Gastrocnemius medialis (tissue), 4 donors: Measurements from ENCODE around the gene DBX1. TPM values are rescaled to one million over a fixed set of nuclear protein-coding genes. Genes with fewer than 3 reads are reported as not detected.

Experiments
- ATAC-seq, 2 donors: fragments of 150-250 bp; one replicate each; pipeline ENCODE4 v1.9.1; 2016
- DNase-seq, 2 donors: peaks; one replicate each; pipeline ENCODE4 v3.0.0-alpha.2; 2019
- H3K27ac ChIP-seq, 4 donors: fragments of 200-600 bp; sonication (generic); 1 replicate in 1 of 4; 2 replicates in 3 of 4; pipeline ENCODE4 v1.5.1; 2016 to 2018; ENCODE audit warnings: mild to moderate bottlenecking in 2 of 4, moderate library complexity in 1 of 4
- H3K27me3 ChIP-seq, 3 donors: fragments of 200-600 bp; sonication (generic) in 2 of 3; 1 replicate in 1 of 3; 2 replicates in 2 of 3; pipeline versions ENCODE4 v1.5.1 to v1.6.0; 2016 to 2019; ENCODE audit warnings: mild to moderate bottlenecking in 1 of 3, moderate library complexity in 1 of 3
- H3K36me3 ChIP-seq, 2 donors: fragments of 200-600 bp; sonication (generic) in 1 of 2; one replicate each; pipeline ENCODE4 v1.5.1; 2017 to 2018
- H3K4me1 ChIP-seq, 2 donors: fragments of 200-600 bp; sonication (generic) in 1 of 2; one replicate each; pipeline ENCODE4 v1.5.1; 2016 to 2017; ENCODE audit warnings: mild to moderate bottlenecking in 2 of 2
- H3K4me3 ChIP-seq, 4 donors: fragments of 200-600 bp; sonication (generic) in 3 of 4; 1 replicate in 1 of 4; 2 replicates in 3 of 4; pipeline ENCODE4 v1.5.1; 2016 to 2019; ENCODE audit warnings: mild to moderate bottlenecking in 2 of 4
- H3K9me3 ChIP-seq, 3 donors: fragments of 200-600 bp; sonication (generic) in 2 of 3; 1 replicate in 1 of 3; 2 replicates in 2 of 3; pipeline ENCODE4 v1.5.1; 2016 to 2019
- POLR2A ChIP-seq, 2 donors: fragments of 450-650 bp; IDR thresholded peaks; one replicate each; pipeline ENCODE4 v1.6.1; 2017; ENCODE audit warnings: antibody characterized with exemption in 2 of 2, mild to moderate bottlenecking in 2 of 2, moderate library complexity in 2 of 2
- in situ Hi-C, 4 donors: fragments of 200-750 bp; cut with MboI; loops; one replicate each; pipeline versions ENCODE4 v1.15.0 to v1.8.0; 2017; ENCODE audit warnings: low sequenced_read_pairs in 4 of 4
- intact Hi-C: fragments of 100-400 bp; cut with DNase I; formaldehyde crosslinking; loops from one replicate; pipeline ENCODE4 v1.15.1; 2023; ENCODE audit warnings: low total_unique reads
- total RNA-seq, 4 donors: library from RNA; depleted of rRNA; stranded (reverse); fragments of >200 nt; gene quantifications; one replicate each; pipeline versions ENCODE4 v1.1.0 to v1.2.3, GENCODE V29; 2016
- TF ChIP-seq, protein P1 (sequence below), 5 experiments: fragments of 450-650 bp in 3 of 5; fragments of 200-600 bp in 2 of 5; sonication (generic) in 2 of 5; IDR thresholded peaks in 4 of 5; conservative IDR thresholded peaks in 1 of 5; 1 replicate in 4 of 5; 2 replicates in 1 of 5; pipeline ENCODE4 v1.5.1; 2016 to 2019; ENCODE audit warnings: antibody characterized with exemption in 5 of 5, mild to moderate bottlenecking in 3 of 5, moderate library complexity in 3 of 5

DBX1 gene
- total RNA-seq, 4 donors from 2014 or later: not detected

DNA sequence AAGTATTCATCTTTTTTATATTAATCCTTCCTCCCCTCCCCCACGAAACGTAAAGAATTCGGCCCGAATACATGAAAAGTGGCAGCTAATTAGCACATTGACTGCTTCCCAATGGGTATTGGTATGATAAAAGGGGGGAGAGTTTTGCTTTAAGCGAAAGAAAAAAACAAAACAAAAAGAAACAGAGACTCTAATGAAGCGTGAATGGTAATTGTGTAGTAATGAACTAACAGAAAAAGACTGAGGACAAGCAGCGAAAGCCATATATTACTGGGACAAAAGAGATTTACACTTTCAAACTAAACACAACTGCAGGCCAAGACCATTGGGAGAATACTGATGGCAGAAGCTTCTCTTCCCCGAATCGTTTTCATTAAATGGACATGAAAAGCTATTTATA, 2.5 kb downstream of the DBX1 start:
- in situ Hi-C loops: no loop called here
- peaks cover 2 to 8% of the 10 kb centered on the region in 2 donors for H3K4me1 ChIP-seq
- no peak for ATAC-seq
- peaks cover 82 to 87% (median 86%) of the 10 kb centered on the region in 3 donors for H3K27me3 ChIP-seq
- intact Hi-C loops: no loop called here
- H3K27ac ChIP-seq: no peak overlapping the region
- no peaks in the 10 kb centered on the region for H3K9me3 ChIP-seq
- DNase-seq: no peak
- H3K36me3 ChIP-seq: no peaks in the 10 kb centered on the region
- TF ChIP-seq POLR2A (IDR thresholded peaks at IDR 0.05): no peak
- TF ChIP-seq, protein P1, sequence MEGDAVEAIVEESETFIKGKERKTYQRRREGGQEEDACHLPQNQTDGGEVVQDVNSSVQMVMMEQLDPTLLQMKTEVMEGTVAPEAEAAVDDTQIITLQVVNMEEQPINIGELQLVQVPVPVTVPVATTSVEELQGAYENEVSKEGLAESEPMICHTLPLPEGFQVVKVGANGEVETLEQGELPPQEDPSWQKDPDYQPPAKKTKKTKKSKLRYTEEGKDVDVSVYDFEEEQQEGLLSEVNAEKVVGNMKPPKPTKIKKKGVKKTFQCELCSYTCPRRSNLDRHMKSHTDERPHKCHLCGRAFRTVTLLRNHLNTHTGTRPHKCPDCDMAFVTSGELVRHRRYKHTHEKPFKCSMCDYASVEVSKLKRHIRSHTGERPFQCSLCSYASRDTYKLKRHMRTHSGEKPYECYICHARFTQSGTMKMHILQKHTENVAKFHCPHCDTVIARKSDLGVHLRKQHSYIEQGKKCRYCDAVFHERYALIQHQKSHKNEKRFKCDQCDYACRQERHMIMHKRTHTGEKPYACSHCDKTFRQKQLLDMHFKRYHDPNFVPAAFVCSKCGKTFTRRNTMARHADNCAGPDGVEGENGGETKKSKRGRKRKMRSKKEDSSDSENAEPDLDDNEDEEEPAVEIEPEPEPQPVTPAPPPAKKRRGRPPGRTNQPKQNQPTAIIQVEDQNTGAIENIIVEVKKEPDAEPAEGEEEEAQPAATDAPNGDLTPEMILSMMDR (IDR thresholded peaks at IDR 0.05 in 4 of 5, conservative IDR thresholded peaks at IDR 0.05 in 1 of 5): no peak
- H3K4me3 ChIP-seq: peak overlapping the region in 1 of 4 donors; percentile 30

DNA sequence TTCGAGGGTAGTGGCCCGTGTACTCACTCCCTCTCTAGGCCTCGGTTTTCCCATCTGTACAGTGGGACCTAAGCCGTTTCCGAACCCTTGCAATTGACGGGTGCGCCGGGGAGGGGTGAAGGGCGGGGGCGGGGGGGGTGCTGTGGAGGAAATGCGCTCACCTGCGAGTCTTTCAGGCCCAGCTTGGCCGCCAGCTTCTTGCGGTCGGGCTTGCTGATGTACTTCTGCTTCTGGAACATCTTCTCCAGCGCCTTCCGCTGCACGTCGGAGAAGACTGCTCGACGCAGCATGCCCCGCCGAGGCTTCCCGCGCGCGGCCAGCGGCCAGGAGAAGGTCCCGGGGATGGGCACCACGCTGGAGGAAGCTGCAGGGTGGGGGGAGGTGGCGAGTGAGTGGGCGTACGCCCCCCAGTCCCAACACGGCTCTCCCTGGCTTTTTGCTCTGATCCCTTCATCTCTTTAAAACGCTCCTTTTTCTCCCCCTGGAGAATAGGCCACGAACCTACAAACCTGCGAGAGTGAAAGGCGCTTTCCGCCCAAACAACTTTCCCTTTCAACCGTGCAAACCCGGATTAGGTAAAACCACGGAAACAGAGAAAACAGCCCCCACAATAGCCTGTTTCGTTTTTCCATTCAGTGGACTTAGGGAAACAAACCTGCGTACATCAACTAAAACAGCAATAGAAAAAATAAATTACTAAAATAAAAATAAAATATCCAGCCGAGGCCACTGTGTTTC, 3.2 kb downstream of the DBX1 start:
- peaks cover 75 to 81% (median 79%) of the 10 kb centered on the region in 3 donors for H3K27me3 ChIP-seq
- intact Hi-C loops: no loop called here
- peak overlapping the region in 1 of 4 donors; percentile 30 for H3K4me3 ChIP-seq
- H3K36me3 ChIP-seq: no peaks in the 10 kb centered on the region
- no peak for TF ChIP-seq POLR2A (IDR thresholded peaks at IDR 0.05)
- TF ChIP-seq, protein P1 (IDR thresholded peaks at IDR 0.05 in 4 of 5, conservative IDR thresholded peaks at IDR 0.05 in 1 of 5): no peak
- peaks cover 0 to 3% of the 10 kb centered on the region in 2 donors for H3K4me1 ChIP-seq
- no peak overlapping the region for H3K27ac ChIP-seq
- DNase-seq: no peak
- no peaks in the 10 kb centered on the region for H3K9me3 ChIP-seq
- in situ Hi-C loops: no loop called here
- ATAC-seq: no peak

- Histone ChIP-seq H3K4me1 (no peaks in the 10 kb centered on the region), H3K9me3 (no peaks in the 10 kb centered on the region), H3K4me3 (peak overlapping the region in 1 of 4 donors; percentile 30), H3K27me3 (peaks cover 69 to 74% (median 72%) of the 10 kb centered on the region in 3 donors), H3K36me3 (no peaks in the 10 kb centered on the region), H3K27ac (no peak overlapping the region)
- DNase-seq: no peak
- intact Hi-C loops (no loop called here), in situ Hi-C loops (no loop called here)
- no peak for ATAC-seq
- TF ChIP-seq, protein P1 (IDR thresholded peaks at IDR 0.05 in 4 of 5, conservative IDR thresholded peaks at IDR 0.05 in 1 of 5): no peak
- TF ChIP-seq POLR2A (IDR thresholded peaks at IDR 0.05): no peak
Measured at GRCh38 chr11:20156280-20156875, 3.9 kb downstream of the DBX1 start.

- no peaks in the 10 kb centered on the region for H3K4me1 ChIP-seq
- in situ Hi-C loops (no loop called here), intact Hi-C loops (no loop called here)
- H3K27me3 ChIP-seq: peaks cover 63 to 68% (median 66%) of the 10 kb centered on the region in 3 donors
- H3K27ac ChIP-seq: no peak overlapping the region
- TF ChIP-seq, protein P1 (IDR thresholded peaks at IDR 0.05 in 4 of 5, conservative IDR thresholded peaks at IDR 0.05 in 1 of 5): no peak
- TF ChIP-seq POLR2A (IDR thresholded peaks at IDR 0.05): no peak
- no peak for DNase-seq
- no peaks in the 10 kb centered on the region for H3K9me3 ChIP-seq
- no peak for ATAC-seq
- H3K36me3 ChIP-seq: no peaks in the 10 kb centered on the region
- no peak overlapping the region for H3K4me3 ChIP-seq
Measured at GRCh38 chr11:20155683-20156279, 4.5 kb downstream of the DBX1 start.
